Left hindlimb (tissue), 1 donor: ENCODE results near the gene COL16A1.

Source experiments
- DNase-seq: peaks from one replicate; pipeline ENCODE4 v3.0.0-alpha.2; 2018

Gene COL16A1

GRCh38 chr1:31663622-31664452, 40.0 kb downstream of the COL16A1 start:
- peak; percentile 77 for DNase-seq

GRCh38 chr1:31662463-31662862, 41.4 kb downstream of the COL16A1 start:
- no peak for DNase-seq

GRCh38 chr1:31661856-31662255, 42.0 kb downstream of the COL16A1 start:
- peak; percentile 15 for DNase-seq

- DNase-seq = peak; percentile 21
Observed at GRCh38 chr1:31660871-31661455, 42.9 kb downstream of the COL16A1 start.

- DNase-seq = no peak
Observed at GRCh38 chr1:31659889-31660288, 43.9 kb downstream of the COL16A1 start.

GRCh38 chr1:31658721-31659120, 45.1 kb downstream of the COL16A1 start:
- no peak for DNase-seq

- no peak for DNase-seq
Observed at GRCh38 chr1:31657972-31658510, 45.8 kb downstream of the COL16A1 start.

GRCh38 chr1:31657020-31657804, 46.6 kb downstream of the COL16A1 start:
- no peak for DNase-seq

GRCh38 chr1:31655756-31656155, 48.1 kb downstream of the COL16A1 start:
- no peak for DNase-seq

GRCh38 chr1:31655104-31655503, 48.7 kb downstream of the COL16A1 start:
- DNase-seq = no peak

- no peak for DNase-seq
Observed at GRCh38 chr1:31654474-31654776, 49.4 kb downstream of the COL16A1 start.

GRCh38 chr1:31653717-31654473, 49.9 kb downstream of the COL16A1 start:
- no peak for DNase-seq

- no peak for DNase-seq
Observed at GRCh38 chr1:31652891-31653499, 50.8 kb downstream of the COL16A1 start.

GRCh38 chr1:31651766-31652165, 52.1 kb downstream of the COL16A1 start:
- DNase-seq = no peak

GRCh38 chr1:31651089-31651420, 52.8 kb downstream of the COL16A1 start:
- DNase-seq = no peak

GRCh38 chr1:31650161-31651088, 53.4 kb downstream of the COL16A1 start:
- no peak for DNase-seq

GRCh38 chr1:31648641-31649357, 55.0 kb downstream of the COL16A1 start:
- no peak for DNase-seq

GRCh38 chr1:31648190-31648589, 55.6 kb downstream of the COL16A1 start:
- DNase-seq = no peak

- no peak for DNase-seq
Observed at GRCh38 chr1:31647106-31647505, 56.7 kb downstream of the COL16A1 start.

GRCh38 chr1:31646259-31646960, 57.4 kb downstream of the COL16A1 start:
- no peak for DNase-seq
